ENCODE measurements around the gene FAM186B.

Gene FAM186B

GRCh38 chr12:49537752-49538509 is 67.5 kb downstream of the FAM186B start:
- peaks cover 22% of the 10 kb centered on the region for H3K27me3 Mint-ChIP-seq
- peak overlapping the region; percentile 70 for H3K4me3 Mint-ChIP-seq
- H3K27ac Mint-ChIP-seq: no peak overlapping the region
- H3K36me3 Mint-ChIP-seq (ENCODE audit: low read depth): no peaks in the 10 kb centered on the region
- H3K4me1 Mint-ChIP-seq (ENCODE audit: low read depth): peaks cover 23% of the 10 kb centered on the region
- no peaks in the 10 kb centered on the region for H3K9me3 Mint-ChIP-seq

Data from stimulated activated naive CD8-positive, alpha-beta T cell treated with anti-CD3 and anti-CD28 coated beads, Interleukin-15, Interleukin-2, amounts not matched to agents 100 ng/mL and 50 ng/mL, for 24 hours (primary cell).